GM18505 (cell line): ENCODE data around the gene SERTAD1.
A peak's percentile ranks its signal among the peaks of the same experiment; 100 is the strongest.
"Not testable (repeated sequence)": the region's sequence is repeated elsewhere in the genome, so short reads cannot be mapped to it uniquely, and the experiment has no call there.

Source experiments
- ATAC-seq: cut with Tn5 transposase; IDR thresholded peaks from one replicate; pipeline ENCODE4 v1.9.1; 2021; ENCODE audit not compliant: unreplicated experiment
- POLR2A ChIP-seq: IDR thresholded peaks from 4 replicates; pipeline ENCODE4 v1.6.1; 2011; ENCODE audit warnings: borderline replicate concordance; ENCODE audit not compliant: insufficient read depth, insufficient read length; ENCODE audit errors: extremely low read depth

Gene SERTAD1

DNA sequence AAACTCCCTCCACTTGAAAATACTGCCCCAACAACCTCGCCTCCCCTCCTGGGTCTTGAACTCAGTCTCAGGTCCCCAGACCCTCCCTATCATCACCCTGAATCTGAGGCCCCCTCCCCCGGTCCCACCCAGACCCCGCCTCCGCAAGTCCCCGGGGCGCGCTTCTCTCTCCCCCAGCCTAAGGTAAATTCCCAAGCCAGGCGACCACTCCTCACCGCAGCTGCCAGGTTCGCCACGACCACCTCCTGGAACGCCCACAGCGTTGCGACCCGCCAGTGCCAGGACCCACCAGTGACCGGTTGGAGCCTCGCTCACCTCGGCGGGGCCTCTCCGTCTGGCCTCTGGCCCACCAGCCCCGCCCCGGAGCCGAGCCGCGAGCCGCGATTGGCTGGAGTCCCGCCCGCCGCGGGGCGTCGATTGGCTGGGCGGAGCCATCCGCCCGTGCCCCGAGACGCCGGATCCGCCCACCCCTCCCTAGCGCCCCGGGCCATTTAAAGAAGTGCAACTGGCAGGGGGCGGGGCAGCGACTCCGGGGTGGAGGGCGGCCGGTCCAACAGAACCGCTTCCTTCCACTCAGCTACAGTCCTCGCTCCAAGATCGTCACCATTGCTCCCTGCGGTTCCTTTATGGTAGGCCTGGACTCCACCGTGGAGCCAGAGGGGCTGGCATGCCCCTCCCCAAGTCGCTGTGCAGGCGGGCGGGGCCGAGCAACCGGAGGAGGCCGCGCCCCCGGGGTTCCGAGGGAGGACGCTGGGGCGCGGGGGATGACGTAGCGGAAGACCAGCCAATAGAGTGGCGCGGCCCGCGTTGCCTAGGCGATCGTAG lies 18.4 kb upstream of the SERTAD1 start, which contains the start of gene SERTAD3:
Gene SERTAD3 (minus strand): TSS at position 336 of the 825 bp plus-strand sequence. CDS start 2,255 bp downstream, outside the sequence.
- ATAC-seq, result peak; percentile 62
- peak; percentile 92 for TF ChIP-seq POLR2A

DNA sequence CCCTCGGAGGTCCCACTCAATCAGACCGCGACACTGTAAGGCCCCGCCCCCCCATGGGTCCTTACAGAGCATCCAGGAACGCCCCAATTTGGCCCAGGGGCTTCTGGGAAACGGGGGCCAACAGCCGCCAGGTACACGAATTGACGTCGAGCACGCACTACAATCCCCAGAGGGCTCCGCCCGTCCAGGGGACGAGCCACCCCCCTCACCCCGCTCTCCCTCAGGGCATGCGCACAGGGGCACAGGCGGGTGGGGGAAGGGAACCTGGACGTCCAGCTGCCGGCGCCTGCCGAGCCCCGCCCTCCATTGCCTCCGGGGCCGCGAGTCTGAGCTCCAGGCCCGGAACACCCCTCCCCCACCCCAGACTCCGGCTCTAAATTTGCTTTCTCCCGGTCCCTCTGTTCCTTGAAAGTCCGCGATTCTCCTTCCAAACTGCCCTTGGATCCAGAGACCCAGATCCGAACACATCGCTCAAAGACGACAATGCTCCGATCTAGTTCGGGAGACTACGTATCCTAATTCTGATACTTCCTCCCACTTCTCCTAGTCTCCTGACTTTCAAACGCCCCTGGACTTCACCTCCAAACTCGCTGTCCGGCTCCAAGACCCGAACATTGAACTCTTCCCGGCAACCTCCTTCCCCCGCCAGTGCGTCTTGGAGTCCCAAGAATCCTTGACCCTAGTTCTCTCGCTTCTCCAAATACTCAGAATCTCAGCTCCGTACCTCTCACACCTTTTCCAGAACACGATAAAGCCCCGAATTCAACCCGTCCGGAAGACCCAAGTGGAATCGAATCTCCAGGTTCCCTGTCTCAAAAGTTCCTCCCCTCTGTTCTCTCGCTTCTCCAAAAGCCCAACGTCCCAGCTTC lies 17.6 kb upstream of the SERTAD1 start:
- ATAC-seq, result peak; percentile 55
- peak; percentile 33 for TF ChIP-seq POLR2A

DNA sequence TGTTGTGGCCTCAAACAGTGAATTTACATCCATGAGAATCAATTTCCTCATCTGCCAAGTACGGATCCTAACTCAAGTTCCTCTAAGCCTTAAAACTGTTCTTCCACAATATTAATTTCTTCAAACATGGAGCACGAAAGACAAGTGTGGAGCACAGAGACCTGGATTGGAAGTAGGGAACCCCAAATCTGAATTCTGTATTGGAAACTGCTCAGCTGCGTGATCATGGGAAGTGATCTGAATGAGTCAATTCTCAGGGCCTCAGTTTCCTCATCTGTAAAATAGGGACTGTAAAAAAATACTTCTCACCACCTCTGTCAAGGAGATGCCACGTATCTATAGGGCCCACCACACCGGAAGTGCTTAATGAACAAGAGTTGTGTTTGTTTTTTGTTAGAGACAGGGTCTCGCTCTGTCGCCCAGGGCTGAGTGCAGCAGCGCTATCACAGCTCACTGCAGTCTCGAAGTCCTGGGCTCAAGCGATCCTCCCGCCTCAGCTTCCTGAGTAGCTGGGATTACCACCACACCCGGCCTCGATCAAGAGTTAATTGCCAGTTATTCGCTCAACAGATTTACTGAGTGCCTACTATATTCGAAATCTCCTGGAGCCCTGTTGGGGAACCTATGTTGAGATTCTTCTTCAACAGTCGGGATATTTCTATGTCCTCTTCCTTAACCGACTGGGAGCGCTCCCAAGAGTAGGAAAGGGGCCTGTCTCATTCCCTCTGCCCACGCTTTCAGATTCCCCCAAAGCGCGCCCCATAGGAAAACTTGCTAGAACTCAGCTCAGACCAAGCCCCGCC lies 16.7 kb upstream of the SERTAD1 start:
- no peak for TF ChIP-seq POLR2A
- no peak for ATAC-seq

DNA sequence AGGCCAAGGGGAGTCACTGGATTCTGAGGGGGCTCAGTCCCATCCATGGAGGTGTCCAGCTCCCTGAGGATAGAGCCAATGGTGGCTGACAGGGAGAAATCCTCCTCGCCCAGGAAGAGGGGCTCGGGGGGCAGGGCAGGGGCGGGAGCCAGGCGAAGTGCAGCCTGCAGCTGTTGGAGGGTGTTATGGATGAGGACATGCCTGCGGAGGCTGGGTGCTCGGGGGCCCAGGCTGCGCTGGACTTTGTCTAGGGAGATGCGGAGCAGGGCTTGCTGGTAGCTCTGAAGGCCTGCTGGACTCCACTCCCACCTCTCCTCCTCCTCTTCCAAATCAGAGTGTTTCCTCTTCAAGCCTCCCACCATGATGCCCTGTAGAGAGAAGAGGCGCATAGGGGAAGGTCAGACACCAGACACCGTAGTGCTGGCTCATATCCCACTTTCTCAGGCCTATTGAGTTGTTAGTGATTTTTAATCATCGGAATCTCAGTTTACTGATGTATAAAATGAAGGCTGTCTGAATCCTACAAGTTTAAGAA lies 16.0 kb upstream of the SERTAD1 start:
- peak; percentile 18 for TF ChIP-seq POLR2A
- no peak for ATAC-seq

DNA sequence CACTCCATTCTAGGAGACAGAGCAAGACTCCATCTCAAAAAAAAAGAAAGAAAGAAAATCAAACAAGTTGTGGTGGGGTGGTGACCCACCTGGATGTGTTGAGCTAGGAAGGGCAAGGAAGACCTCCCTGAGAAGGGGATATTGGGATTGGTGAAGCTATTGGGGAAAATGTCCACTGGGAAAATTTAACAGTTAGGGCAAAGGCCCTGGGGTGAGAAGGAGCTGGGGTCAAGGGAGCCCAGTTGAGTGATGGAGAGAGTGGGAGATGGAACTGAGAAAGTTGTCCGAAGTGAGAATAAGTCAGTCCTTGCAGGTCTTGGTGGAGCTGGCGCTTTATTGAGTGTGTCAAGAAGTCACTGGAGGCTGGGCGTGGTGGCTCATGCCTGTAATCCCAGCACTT lies 12.5 kb upstream of the SERTAD1 start:
- no peak for TF ChIP-seq POLR2A
- no peak for ATAC-seq

DNA sequence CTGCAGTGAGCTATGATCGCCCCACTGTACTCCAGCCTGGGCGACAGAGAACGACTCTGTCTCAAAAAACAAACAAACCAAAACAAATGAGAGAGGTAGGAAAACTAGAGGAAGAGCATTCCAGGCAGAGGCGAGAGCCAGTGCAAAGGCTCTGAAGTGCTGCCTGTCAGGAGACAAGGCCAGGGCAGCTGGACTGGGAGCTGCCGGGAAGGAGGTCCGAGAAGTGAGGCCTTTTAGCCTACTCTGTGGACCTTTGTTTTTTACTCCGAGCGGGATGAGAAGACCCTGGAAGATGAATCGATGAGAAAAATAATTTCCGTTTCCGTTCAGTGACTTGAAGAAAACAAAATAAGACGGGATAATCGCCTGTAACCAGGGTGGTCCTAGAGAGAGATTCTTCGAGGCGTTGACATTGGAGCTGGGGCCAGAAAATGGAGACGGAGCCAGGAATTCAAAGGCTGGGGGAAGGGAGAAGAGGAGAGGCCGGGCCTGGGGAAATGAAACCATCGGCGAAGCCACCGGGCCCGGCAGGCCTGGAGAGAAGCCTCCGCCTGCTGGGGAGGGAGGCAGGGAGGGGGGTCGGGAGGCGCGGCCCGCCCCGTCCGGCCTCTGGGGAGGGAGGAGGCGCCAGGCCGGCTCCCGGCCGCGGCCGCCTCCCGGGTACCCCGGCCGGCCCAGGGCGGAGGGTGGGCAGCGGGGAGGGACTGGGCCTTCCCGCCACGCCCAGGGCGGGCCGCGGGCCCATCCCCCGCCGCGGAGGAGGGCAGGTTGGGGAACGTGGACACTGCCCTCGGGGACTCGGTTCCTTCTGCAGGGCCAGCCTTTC lies 7.8 kb upstream of the SERTAD1 start:
- peak; percentile 72 for TF ChIP-seq POLR2A
- ATAC-seq, result peak; percentile 55

DNA sequence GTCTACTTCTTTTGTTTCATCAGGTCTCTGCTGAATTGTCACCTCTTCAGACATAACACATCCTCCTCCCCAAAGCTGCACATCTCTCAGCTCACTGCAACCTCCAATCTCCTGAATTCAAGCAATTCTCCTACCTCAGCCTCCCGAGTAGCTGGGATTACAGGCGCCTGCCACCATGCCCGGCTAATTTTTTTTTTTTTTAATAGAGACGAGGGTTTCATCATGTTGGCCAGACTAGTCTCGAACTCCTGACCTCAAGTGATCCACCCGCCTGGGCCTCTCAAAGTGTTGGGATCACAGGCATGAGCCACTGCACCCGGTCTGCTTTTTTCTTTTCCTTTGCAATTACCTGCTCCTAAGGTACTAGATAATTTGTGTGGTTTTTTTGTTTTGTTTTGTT lies 7.0 kb upstream of the SERTAD1 start:
- not testable (repeated sequence) for ATAC-seq

DNA sequence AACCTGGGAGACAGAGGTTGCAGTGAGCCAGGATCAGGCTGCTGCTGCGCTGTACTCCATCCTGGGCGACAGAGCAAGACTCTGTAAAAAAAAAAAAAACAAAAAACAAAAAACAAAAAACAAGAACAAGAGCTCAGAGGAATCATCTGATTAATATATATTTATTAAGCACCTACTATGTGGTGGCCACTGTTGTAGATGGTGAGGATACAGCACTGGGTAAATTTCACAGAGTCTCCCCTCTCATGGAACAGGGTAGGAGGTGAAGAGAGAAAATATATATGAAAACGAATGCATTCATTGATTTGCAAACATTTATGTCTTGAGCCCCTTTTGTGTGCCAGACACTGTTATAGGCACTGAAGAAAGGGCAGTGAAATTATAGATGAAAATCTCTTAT lies 5.9 kb upstream of the SERTAD1 start:
- no peak for TF ChIP-seq POLR2A
- no peak for ATAC-seq

DNA sequence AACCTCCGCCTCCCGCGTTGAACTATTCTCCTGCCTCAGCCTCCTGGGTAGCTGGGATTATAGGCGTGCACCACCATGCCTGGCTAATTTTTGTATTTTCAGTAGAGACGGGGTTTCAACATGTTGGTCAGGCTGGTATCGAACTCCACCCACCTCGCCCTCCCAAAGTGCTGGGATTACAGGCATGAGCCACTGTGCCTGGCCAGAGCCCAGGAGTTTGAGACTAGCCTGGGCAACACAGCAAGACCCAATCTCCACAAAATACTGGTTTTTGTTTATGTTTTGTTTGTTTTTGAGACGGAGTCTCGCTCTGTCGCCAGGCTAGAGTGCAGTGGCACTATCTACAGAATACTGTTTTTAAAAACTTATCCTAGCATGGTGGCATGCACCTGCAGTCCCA lies 4.5 kb upstream of the SERTAD1 start:
- not testable (repeated sequence) for ATAC-seq

DNA sequence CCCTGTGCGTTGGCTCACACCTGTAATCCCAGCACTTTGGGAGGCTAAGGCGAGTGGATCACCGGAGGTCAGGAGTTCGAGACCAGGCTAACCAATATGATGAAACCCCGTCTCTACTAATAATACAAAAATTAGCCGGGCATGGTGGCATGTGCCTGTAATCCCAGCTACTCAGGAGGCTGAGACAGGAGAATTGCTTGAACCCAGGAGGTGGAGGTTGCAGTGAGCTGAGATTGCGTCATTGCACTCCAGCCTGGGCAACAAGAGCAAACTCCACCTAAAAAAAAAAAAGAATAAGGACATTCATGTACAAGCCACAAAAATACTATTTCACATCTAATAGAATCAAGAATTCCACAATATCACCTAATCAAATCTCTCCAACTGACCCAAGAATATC lies 2.4 kb upstream of the SERTAD1 start:
- not testable (repeated sequence) for ATAC-seq

DNA sequence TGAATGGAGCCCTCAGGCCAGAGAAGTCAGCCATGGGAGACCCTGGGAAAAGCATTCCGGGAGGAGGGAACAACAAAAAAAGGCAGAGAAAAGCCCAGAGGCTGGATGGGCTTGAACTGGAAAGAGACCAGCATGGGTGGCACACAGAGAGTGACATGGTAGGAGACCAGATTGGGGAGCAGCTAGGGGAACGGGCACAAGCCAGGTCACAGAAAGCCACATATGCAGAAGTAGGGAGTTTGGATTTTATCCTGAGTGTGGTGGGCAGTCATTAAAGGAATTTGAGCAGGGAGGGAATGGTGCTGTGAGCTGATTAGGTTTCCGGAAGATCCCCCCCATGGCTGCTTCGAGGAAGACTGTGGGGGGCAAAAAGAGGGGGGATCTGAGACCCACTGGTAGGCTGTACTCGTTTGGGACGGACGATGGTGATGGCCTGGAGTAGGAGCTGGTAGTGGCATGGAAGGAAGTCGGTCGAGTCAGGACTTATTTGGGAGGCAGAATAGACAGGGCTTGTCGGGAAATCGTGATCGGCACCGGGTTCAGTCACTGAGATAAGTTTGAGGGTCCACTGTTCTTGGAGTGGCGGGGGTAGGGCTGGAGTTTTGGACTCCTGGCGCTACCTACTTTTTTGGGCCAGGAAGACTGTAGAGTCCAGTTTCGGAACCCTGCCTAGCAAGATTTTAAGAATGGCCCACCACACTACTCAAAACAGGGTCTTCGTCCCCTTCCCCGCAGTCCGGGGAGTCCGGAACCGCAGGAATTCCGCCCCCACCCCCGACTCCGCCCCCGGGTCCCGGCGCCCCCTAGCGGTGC lies 949 bp downstream of the SERTAD1 start:
- ATAC-seq, result no peak
- TF ChIP-seq POLR2A, result no peak

DNA sequence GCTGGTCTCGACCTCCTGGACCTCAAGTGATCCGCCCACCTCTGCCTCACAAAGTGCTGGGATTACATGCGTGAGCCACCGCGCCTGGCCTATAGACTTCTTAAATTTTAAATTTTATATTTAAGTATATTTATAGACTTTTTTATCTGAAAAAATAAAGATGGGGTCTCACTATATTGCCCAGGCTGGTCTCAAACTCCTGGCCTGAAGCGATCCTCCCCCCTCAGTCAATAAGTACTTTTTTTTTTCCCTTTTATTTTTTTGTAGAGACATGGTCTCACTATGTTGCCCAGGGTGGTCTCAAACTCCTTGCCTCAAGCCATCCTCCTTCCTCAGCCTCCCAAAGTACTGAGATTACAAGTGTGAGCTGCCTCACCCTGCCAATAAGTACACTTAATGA lies 1.9 kb downstream of the SERTAD1 start:
- TF ChIP-seq POLR2A, result no peak
- no peak for ATAC-seq
